Stimulated activated CD4-positive, alpha-beta T cell treated with anti-CD3 and anti-CD28 coated beads, TNF-alpha, amount 100 ng/mL, for 24 hours (primary cell): ENCODE measurements around the gene PICALM.
"Not testable (repeated sequence)": the region's sequence is repeated elsewhere in the genome, so short reads cannot be mapped to it uniquely, and the experiment has no call there.

Experiments
- DNase-seq, 3 experiments: peaks; one replicate each; pipeline ENCODE4 v3.0.0-alpha.2; 2020; ENCODE audit warnings: low read depth in 3 of 3

The PICALM gene

GRCh38 chr11:85988780-85989179, 80.1 kb downstream of the PICALM start:
- no peak for DNase-seq

GRCh38 chr11:85977751-85978160, 91.1 kb downstream of the PICALM start:
- no peak for DNase-seq

GRCh38 chr11:85976525-85976924, 92.4 kb downstream of the PICALM start:
- no peak for DNase-seq

GRCh38 chr11:85974122-85974521, 94.8 kb downstream of the PICALM start:
- DNase-seq: no peak

- no peak for DNase-seq
Measured at GRCh38 chr11:85970593-85970992, 98.3 kb downstream of the PICALM start.

GRCh38 chr11:85967457-85967856, 101.4 kb downstream of the PICALM start:
- no peak for DNase-seq

GRCh38 chr11:85965202-85965601, 103.7 kb downstream of the PICALM start:
- DNase-seq: no peak

- no peak for DNase-seq
Measured at GRCh38 chr11:85961930-85962363, 106.9 kb downstream of the PICALM start.

- no peak for DNase-seq
Measured at GRCh38 chr11:85961130-85961529, 107.8 kb downstream of the PICALM start.

GRCh38 chr11:85960678-85961077, 108.2 kb downstream of the PICALM start:
- DNase-seq: no peak

- DNase-seq: no peak
Measured at GRCh38 chr11:85955531-85955930, 113.4 kb downstream of the PICALM start.

GRCh38 chr11:85953491-85954143, 115.3 kb downstream of the PICALM start:
- DNase-seq: no peak

GRCh38 chr11:85952108-85952485, 116.8 kb downstream of the PICALM start:
- not testable (repeated sequence) for DNase-seq

GRCh38 chr11:85951428-85952107, 117.3 kb downstream of the PICALM start:
- no peak for DNase-seq

- DNase-seq: no peak
Measured at GRCh38 chr11:85951049-85951405, 117.9 kb downstream of the PICALM start.

GRCh38 chr11:85950317-85951048, 118.4 kb downstream of the PICALM start:
- no peak for DNase-seq

- no peak for DNase-seq
Measured at GRCh38 chr11:85949798-85950197, 119.1 kb downstream of the PICALM start.

- no peak for DNase-seq
Measured at GRCh38 chr11:85948884-85949283, 120.0 kb downstream of the PICALM start.

GRCh38 chr11:85947431-85948272, 121.2 kb downstream of the PICALM start:
- DNase-seq: peak in 1 of 3 experiments; percentile 14

- no peak for DNase-seq
Measured at GRCh38 chr11:85946221-85946620, 122.7 kb downstream of the PICALM start.

GRCh38 chr11:85945788-85946187, 123.1 kb downstream of the PICALM start:
- DNase-seq: no peak

GRCh38 chr11:85945296-85945695, 123.6 kb downstream of the PICALM start:
- DNase-seq: no peak
